ENCODE results near the gene SDF4.

SDF4 gene

DNA sequence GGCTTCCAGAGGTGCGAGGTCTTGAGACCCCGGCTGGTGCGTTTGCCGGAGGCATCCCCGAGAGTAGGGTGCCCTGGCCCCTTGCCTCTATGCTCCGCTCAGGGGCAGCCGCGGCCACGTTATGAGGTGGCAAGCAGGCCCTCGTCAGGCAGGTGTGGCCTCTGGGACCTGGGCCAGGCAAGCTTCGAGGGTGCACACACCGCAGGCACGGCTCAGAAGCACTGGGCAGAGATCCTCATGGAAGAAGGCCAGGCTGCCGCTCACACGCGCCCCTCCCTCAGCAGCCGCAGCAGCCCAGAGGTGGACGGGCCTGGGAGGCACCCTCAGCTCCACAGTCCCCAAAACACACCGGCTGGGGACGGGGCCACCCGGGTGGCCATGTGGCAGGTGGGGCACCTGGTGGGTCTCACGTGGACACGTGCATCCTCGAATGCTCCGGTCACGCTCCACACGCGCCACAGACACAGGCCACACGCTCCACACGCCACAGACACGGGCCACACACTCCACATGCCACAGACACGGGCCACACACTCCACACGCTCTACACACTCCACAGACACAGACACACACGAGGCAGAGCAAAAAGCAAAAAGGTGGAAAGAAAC lies 6.5 kb downstream of the SDF4 start:
- TF ChIP-seq, protein P1, sequence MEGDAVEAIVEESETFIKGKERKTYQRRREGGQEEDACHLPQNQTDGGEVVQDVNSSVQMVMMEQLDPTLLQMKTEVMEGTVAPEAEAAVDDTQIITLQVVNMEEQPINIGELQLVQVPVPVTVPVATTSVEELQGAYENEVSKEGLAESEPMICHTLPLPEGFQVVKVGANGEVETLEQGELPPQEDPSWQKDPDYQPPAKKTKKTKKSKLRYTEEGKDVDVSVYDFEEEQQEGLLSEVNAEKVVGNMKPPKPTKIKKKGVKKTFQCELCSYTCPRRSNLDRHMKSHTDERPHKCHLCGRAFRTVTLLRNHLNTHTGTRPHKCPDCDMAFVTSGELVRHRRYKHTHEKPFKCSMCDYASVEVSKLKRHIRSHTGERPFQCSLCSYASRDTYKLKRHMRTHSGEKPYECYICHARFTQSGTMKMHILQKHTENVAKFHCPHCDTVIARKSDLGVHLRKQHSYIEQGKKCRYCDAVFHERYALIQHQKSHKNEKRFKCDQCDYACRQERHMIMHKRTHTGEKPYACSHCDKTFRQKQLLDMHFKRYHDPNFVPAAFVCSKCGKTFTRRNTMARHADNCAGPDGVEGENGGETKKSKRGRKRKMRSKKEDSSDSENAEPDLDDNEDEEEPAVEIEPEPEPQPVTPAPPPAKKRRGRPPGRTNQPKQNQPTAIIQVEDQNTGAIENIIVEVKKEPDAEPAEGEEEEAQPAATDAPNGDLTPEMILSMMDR (IDR thresholded peaks at IDR 0.05; ENCODE audit: extremely low read depth, missing control alignments), result no peak

DNA sequence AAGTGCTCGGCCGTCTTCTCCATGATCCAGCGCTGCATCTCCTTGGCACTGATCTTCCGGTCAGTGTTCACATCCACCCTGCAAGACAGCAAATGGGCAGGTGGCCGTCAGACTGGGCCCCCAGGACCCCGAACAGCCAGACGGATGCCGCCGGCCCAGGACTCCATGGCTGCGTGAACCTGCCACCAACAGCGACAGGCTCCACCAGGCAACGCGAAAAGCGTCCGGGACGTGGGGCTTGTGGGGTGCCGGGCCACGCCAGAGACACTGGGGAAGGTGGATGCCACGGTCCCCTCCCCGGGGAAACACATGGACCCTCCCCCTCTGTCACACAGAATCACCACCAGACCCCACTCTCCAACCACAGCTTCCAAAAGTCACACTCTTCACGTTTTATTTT lies 7.9 kb downstream of the SDF4 start:
- TF ChIP-seq, protein P1 (IDR thresholded peaks at IDR 0.05; ENCODE audit: extremely low read depth, missing control alignments), result no peak

More for the DNA sequence above, 6.5 kb downstream of the SDF4 start:
- DNase-seq (ENCODE audit: low spot score), result no peak

DNA sequence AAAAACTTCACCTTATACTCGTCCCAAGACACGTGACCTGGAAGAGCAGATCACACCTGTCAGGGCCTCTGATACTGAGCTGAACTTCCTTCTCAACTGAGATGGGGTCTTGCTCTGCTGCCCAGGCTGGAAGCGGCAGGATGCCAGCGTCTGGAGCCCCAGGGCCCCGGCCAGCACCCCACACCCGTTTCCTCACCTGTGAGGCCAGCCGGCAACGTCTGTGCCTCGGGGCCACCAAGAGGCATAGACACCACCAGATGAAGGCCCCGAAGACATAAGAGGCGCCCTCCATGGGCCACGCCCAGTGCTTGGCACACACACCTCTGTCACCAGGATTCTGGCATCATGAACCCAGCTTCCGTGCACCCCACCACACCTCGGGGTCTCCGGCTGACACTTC lies 8.5 kb downstream of the SDF4 start:
- no peak for DNase-seq (ENCODE audit: low spot score)
- TF ChIP-seq, protein P1 (IDR thresholded peaks at IDR 0.05; ENCODE audit: extremely low read depth, missing control alignments), result no peak

More for the DNA sequence above, 7.9 kb downstream of the SDF4 start:
- no peak for DNase-seq (ENCODE audit: low spot score)

DNA sequence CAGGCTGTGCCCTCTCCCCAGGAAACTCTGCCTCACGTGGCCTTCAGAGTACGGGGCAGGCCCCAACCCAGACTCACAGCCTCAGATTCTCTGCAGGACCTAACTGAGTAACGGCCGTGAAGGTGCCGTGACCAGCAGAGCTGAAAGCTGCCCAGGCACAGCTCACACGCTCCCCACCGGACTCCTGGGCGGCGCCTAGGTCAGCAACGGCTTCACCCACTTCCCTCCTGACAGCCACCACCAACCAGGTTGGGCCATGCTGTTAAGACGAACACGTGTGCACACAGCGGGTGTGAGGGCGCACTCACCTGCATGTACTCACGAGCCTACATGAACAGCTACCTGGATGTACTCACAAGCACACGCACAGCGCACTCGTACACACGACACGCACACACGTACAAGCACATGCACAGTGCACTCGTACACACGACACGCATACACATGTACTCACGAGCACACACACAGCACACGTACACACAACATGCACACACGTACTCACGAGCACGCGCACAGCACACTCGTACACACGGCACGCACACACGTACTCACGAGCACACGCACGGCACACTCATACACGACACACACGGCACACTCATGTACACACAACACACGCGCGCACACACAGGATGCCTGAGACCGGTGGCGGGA lies 9.1 kb downstream of the SDF4 start:
- TF ChIP-seq, protein P1 (IDR thresholded peaks at IDR 0.05; ENCODE audit: extremely low read depth, missing control alignments), result no peak
- DNase-seq (ENCODE audit: low spot score), result no peak

DNA sequence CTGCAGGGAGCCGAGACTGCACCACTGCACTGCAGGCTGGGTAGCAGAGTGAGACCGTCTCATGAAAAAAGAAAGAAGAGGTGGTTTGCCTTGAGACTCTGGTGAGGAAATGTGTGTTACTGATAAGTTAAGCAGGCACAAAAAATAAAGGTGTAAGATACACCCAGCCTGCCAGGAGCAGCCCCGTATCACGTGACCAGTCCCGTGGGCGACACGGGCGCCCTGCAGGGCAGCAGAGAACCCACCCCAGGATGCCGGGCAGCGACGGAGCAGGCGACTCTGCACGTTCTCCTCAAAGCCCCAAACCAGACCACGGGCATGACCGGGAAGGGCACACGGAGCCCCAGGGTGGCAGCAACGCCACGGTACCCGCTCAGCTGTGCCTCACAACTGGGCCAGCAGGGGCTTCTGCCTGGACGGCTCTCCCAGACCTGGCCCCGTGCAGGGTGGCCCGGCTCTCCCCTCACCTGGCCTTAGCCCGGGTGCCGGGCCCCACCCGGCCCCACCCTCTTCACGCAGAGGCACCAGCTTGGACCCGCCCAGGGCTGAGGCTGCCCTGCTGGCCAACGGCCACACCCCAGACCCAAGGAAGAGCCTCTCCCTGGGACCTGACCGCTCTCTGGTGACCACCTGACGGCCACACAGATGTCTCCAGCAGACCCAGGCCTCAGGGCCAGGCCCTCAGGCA lies 9.8 kb downstream of the SDF4 start:
- DNase-seq (ENCODE audit: low spot score), result no peak
- TF ChIP-seq, protein P1 (IDR thresholded peaks at IDR 0.05; ENCODE audit: extremely low read depth, missing control alignments), result no peak

DNA sequence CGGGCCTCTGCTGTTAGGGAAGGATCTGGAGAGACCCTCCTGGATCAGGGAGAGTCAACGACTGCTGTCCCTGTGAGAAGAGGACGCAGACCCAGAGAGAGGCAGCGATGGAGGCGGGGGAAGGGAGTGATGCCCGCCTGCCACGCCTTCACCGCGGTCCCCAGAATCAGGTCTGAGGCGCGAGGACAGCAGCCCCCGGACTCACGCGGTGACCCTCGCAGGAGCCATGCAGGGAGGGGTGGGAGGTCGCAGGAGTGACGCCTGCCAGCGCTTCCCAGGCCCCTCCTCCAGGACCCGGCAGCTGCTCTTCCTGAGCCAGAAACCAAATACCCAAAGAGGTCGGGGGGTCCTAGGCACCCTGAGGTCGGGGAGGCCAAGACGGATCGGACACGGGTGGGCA lies 11.6 kb downstream of the SDF4 start:
- no peak for DNase-seq (ENCODE audit: low spot score)
- TF ChIP-seq, protein P1 (IDR thresholded peaks at IDR 0.05; ENCODE audit: extremely low read depth, missing control alignments), result no peak

DNA sequence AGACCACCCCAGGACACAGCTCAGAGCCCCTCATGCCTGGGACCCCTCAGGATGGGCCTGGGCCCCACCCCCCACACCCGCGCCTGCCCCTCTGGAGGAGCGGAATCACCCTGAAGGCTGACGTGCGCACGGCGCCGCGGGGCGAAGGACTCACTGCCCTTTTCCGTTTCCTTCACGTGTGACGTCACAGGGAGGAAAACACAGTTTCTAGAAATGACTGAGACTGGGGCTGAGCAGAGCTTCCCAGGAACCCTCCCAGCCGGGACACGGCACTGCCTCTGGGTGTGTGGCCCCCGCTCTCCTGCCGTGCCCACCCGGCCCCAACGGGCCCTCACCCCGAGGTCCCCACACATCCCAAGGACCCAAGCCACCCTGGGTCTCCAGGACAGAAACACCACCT lies 12.5 kb downstream of the SDF4 start:
- DNase-seq (ENCODE audit: low spot score), result no peak
- TF ChIP-seq, protein P1 (IDR thresholded peaks at IDR 0.05; ENCODE audit: extremely low read depth, missing control alignments), result no peak
